ENCODE measurements around the gene MTERF2. TPM values are rescaled to one million over a fixed set of nuclear protein-coding genes. Genes with fewer than 3 reads are reported as not detected.
"Not testable (repeated sequence)": the region's sequence is repeated elsewhere in the genome, so short reads cannot be mapped to it uniquely, and the experiment has no call there.

MTERF2 gene
- total RNA-seq (2014; rRNA removed; shearing (Covaris generic)): 7.8 and 8.2 TPM in 2 replicates

GRCh38 chr12:106986625-106987389 is at the start of gene MTERF2:
Gene MTERF2, minus strand, starts transcription at chr12:106987146. Its CDS starts 8,432 bp downstream, at chr12:106978714.
- peak; percentile 94 for DNase-seq (ENCODE audit: low read depth)

GRCh38 chr12:107035733-107036132 is 48.8 kb upstream of the MTERF2 start:
- DNase-seq (ENCODE audit: low read depth): no peak

GRCh38 chr12:107033758-107034739 is 47.1 kb upstream of the MTERF2 start:
- no peak for DNase-seq (ENCODE audit: low read depth)

- DNase-seq (ENCODE audit: low read depth): no peak
Observed at GRCh38 chr12:107032266-107032665, 45.3 kb upstream of the MTERF2 start.

- DNase-seq (ENCODE audit: low read depth): no peak
Observed at GRCh38 chr12:107031061-107031460, 44.1 kb upstream of the MTERF2 start.

GRCh38 chr12:107029081-107029480 is 42.1 kb upstream of the MTERF2 start:
- DNase-seq (ENCODE audit: low read depth): no peak

- DNase-seq (ENCODE audit: low read depth): peak; percentile 91
Observed at GRCh38 chr12:107027636-107028053, 40.7 kb upstream of the MTERF2 start.

GRCh38 chr12:107026806-107027635 is 40.1 kb upstream of the MTERF2 start:
- DNase-seq (ENCODE audit: low read depth): no peak

- DNase-seq (ENCODE audit: low read depth): not testable (repeated sequence)
Observed at GRCh38 chr12:107026356-107026755, 39.4 kb upstream of the MTERF2 start.

- peak; percentile 21 for DNase-seq (ENCODE audit: low read depth)
Observed at GRCh38 chr12:107025671-107026070, 38.7 kb upstream of the MTERF2 start.

GRCh38 chr12:107019546-107019945 is 32.6 kb upstream of the MTERF2 start:
- no peak for DNase-seq (ENCODE audit: low read depth)

- no peak for DNase-seq (ENCODE audit: low read depth)
Observed at GRCh38 chr12:107017042-107017441, 30.1 kb upstream of the MTERF2 start.

GRCh38 chr12:107014055-107014454 is 27.1 kb upstream of the MTERF2 start:
- peak; percentile 9 for DNase-seq (ENCODE audit: low read depth)

- no peak for DNase-seq (ENCODE audit: low read depth)
Observed at GRCh38 chr12:107012736-107013425, 25.9 kb upstream of the MTERF2 start.

GRCh38 chr12:107011519-107011918 is 24.6 kb upstream of the MTERF2 start:
- DNase-seq (ENCODE audit: low read depth): no peak

GRCh38 chr12:107007411-107007810 is 20.5 kb upstream of the MTERF2 start:
- no peak for DNase-seq (ENCODE audit: low read depth)

GRCh38 chr12:107002665-107003064 is 15.7 kb upstream of the MTERF2 start:
- DNase-seq (ENCODE audit: low read depth): not testable (repeated sequence)

- DNase-seq (ENCODE audit: low read depth): no peak
Observed at GRCh38 chr12:106999446-106999845, 12.5 kb upstream of the MTERF2 start.

- DNase-seq (ENCODE audit: low read depth): no peak
Observed at GRCh38 chr12:106997916-106998315, 11.0 kb upstream of the MTERF2 start.

- not testable (repeated sequence) for DNase-seq (ENCODE audit: low read depth)
Observed at GRCh38 chr12:106996102-106996501, 9.2 kb upstream of the MTERF2 start.
